Suprapubic skin (tissue), 4 donors: ENCODE results near the gene SLC25A36.

Experiments used
- EP300 ChIP-seq: sonication (generic); formaldehyde crosslinking; IDR thresholded peaks from one replicate; pipeline ENCODE4 v1.6.1; 2017; ENCODE audit warnings: antibody characterized with exemption
- POLR2A ChIP-seq, 2 donors: fragments of 450-650 bp; IDR thresholded peaks; one replicate each; pipeline ENCODE4 v1.6.1; 2017; ENCODE audit warnings: antibody characterized with exemption in 2 of 2, mild to moderate bottlenecking in 2 of 2, moderate library complexity in 2 of 2
- POLR2AphosphoS5 ChIP-seq, 3 donors: sonication (generic); formaldehyde crosslinking; IDR thresholded peaks; one replicate each; pipeline ENCODE4 v1.6.1; 2017; ENCODE audit warnings: antibody characterized with exemption in 3 of 3
- TF ChIP-seq, protein P1 (sequence below), 2 donors: fragments of 200-600 bp in 1 of 2; fragments of 450-650 bp in 1 of 2; sonication (generic) in 1 of 2; IDR thresholded peaks; one replicate each; pipeline ENCODE4 v1.5.1; 2016 to 2019; ENCODE audit warnings: antibody characterized with exemption in 2 of 2, mild to moderate bottlenecking in 1 of 2, moderate library complexity in 1 of 2

GRCh38 chr3:140950863-140951262 is 9.2 kb downstream of the SLC25A36 start:
- TF ChIP-seq POLR2A (IDR thresholded peaks at IDR 0.05) (no peak), POLR2AphosphoS5 (IDR thresholded peaks at IDR 0.05) (no peak), EP300 (no peak)
- TF ChIP-seq, protein P1, sequence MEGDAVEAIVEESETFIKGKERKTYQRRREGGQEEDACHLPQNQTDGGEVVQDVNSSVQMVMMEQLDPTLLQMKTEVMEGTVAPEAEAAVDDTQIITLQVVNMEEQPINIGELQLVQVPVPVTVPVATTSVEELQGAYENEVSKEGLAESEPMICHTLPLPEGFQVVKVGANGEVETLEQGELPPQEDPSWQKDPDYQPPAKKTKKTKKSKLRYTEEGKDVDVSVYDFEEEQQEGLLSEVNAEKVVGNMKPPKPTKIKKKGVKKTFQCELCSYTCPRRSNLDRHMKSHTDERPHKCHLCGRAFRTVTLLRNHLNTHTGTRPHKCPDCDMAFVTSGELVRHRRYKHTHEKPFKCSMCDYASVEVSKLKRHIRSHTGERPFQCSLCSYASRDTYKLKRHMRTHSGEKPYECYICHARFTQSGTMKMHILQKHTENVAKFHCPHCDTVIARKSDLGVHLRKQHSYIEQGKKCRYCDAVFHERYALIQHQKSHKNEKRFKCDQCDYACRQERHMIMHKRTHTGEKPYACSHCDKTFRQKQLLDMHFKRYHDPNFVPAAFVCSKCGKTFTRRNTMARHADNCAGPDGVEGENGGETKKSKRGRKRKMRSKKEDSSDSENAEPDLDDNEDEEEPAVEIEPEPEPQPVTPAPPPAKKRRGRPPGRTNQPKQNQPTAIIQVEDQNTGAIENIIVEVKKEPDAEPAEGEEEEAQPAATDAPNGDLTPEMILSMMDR (IDR thresholded peaks at IDR 0.05): no peak
